Ovary (tissue), 3 donors: Measurements from ENCODE around the gene CD79A.

Experiments
- POLR2A ChIP-seq: fragments of 450-650 bp; IDR thresholded peaks from one replicate; pipeline ENCODE4 v1.6.1; 2017; ENCODE audit warnings: antibody characterized with exemption, mild to moderate bottlenecking, moderate library complexity
- TF ChIP-seq, protein P1 (sequence below), 3 donors: fragments of 450-650 bp in 2 of 3; fragments of 200-600 bp in 1 of 3; IDR thresholded peaks; one replicate each; pipeline versions ENCODE4 v1.5.1 to v1.8.0; 2016 to 2022; ENCODE audit warnings: antibody characterized with exemption in 3 of 3, mild to moderate bottlenecking in 1 of 3
- donor health status: DM: no; HTN: no; CAD: no.

DNA sequence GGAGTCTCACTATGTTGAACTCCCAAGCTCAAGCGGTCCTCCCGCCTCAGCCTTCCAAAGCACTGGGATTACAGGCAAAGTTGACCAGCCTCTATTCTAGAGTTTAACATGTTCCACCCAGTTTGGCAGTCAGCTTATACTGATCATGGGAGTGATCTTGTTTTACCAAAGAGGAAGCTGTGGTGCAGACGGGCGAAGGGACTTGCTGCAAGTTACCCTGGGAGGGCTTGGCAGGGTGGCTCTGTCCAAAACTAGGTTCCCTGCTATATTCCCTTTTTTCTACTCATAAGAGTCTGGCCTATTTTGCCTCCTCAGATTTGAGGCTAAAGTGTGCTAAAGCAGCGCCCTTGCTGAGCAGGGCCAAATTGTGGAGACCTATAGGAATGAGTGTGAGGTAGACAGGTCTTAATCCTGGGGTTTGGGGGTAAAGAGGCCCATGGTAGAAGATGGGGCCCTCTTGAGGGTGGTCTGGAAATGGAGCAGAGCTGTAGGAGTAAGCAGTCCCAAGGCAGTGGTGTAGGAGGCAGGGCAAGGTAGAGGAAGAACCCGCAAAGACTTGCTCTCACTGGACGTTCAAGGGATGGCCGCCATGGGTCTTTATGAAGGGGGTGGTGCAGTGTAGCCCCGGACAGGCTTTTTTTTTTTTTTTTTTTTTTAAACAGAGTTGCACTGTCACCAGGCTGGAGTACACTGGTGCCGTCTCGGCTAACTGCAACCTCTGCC lies 13.7 kb upstream of the CD79A start:
- TF ChIP-seq, protein P1, sequence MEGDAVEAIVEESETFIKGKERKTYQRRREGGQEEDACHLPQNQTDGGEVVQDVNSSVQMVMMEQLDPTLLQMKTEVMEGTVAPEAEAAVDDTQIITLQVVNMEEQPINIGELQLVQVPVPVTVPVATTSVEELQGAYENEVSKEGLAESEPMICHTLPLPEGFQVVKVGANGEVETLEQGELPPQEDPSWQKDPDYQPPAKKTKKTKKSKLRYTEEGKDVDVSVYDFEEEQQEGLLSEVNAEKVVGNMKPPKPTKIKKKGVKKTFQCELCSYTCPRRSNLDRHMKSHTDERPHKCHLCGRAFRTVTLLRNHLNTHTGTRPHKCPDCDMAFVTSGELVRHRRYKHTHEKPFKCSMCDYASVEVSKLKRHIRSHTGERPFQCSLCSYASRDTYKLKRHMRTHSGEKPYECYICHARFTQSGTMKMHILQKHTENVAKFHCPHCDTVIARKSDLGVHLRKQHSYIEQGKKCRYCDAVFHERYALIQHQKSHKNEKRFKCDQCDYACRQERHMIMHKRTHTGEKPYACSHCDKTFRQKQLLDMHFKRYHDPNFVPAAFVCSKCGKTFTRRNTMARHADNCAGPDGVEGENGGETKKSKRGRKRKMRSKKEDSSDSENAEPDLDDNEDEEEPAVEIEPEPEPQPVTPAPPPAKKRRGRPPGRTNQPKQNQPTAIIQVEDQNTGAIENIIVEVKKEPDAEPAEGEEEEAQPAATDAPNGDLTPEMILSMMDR (IDR thresholded peaks at IDR 0.05) = no peak
- no peak for TF ChIP-seq POLR2A
